SU-DHL-6 (cell line): ENCODE data around the gene NFIB.

Experiments used
- EZH2phosphoT487 ChIP-seq: fragments of 200-600 bp; sonication (generic), shearing (Covaris generic); conservative IDR thresholded peaks from 2 replicates; pipeline ENCODE4 v1.6.1; 2018; ENCODE audit warnings: mild to moderate bottlenecking, antibody characterized with exemption, low read length, moderate library complexity, mixed read lengths
- TF ChIP-seq, protein P1 (sequence below): fragments of 200-600 bp; sonication (generic); IDR thresholded peaks from one replicate; pipeline ENCODE4 v1.5.1; 2017; ENCODE audit warnings: antibody characterized with exemption, mild to moderate bottlenecking, low read length, moderate library complexity; ENCODE audit not compliant: insufficient read depth, poor library complexity, severe bottlenecking

DNA sequence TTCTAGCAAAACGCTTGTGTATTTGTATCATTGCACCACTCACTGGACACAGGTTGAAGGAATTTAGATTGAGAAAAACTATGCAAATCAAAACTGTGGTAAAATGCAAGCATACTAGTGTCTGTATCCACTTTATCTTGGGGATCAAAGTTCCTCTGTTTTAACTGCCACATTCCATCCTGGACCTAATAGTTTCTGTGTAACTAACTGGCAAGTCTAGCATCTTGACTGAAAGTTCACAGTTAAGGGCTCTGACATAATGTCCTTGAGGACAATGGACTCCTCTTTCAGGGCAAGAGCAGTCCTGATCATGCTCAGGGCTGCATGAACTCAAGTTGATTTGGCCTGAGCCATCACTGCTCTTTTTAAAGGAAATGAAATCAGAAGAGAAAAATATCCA, 30.7 kb downstream of the NFIB start:
- TF ChIP-seq, protein P1, sequence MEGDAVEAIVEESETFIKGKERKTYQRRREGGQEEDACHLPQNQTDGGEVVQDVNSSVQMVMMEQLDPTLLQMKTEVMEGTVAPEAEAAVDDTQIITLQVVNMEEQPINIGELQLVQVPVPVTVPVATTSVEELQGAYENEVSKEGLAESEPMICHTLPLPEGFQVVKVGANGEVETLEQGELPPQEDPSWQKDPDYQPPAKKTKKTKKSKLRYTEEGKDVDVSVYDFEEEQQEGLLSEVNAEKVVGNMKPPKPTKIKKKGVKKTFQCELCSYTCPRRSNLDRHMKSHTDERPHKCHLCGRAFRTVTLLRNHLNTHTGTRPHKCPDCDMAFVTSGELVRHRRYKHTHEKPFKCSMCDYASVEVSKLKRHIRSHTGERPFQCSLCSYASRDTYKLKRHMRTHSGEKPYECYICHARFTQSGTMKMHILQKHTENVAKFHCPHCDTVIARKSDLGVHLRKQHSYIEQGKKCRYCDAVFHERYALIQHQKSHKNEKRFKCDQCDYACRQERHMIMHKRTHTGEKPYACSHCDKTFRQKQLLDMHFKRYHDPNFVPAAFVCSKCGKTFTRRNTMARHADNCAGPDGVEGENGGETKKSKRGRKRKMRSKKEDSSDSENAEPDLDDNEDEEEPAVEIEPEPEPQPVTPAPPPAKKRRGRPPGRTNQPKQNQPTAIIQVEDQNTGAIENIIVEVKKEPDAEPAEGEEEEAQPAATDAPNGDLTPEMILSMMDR: no peak
- no peak for TF ChIP-seq EZH2phosphoT487
